ENCODE results near the gene LRRC10B. TPM values are rescaled to one million over a fixed set of nuclear protein-coding genes. Genes with fewer than 3 reads are reported as not detected.

LRRC10B gene
- total RNA-seq, 1 donor, result under 0.01 TPM

GRCh38 chr11:61509043-61510029, 787 bp downstream of the LRRC10B start:
- H3K4me2 ChIP-seq (ENCODE audit: insufficient read depth, low read length), result peak overlapping the region; percentile 72
- peaks cover 45% of the 10 kb centered on the region for H3K27me3 ChIP-seq (ENCODE audit: insufficient read depth, low read length)

GRCh38 chr11:61510166-61510919, 1.8 kb downstream of the LRRC10B start:
- H3K4me2 ChIP-seq (ENCODE audit: insufficient read depth, low read length), result no peak overlapping the region
- H3K27me3 ChIP-seq (ENCODE audit: insufficient read depth, low read length), result peaks cover 41% of the 10 kb centered on the region
- no peaks in the 10 kb centered on the region for H3K9me3 ChIP-seq (ENCODE audit: low read depth, low read length)
- no peak for DNase-seq (ENCODE audit: insufficient read length, low spot score, missing footprints)
- no peak for TF ChIP-seq CTCF (IDR thresholded peaks at IDR 0.05; ENCODE audit: extremely low read depth, low read depth, low read length)
- no peaks in the 10 kb centered on the region for H3K79me2 ChIP-seq (ENCODE audit: insufficient read depth, low read length)
- H2AFZ ChIP-seq (ENCODE audit: low read length), result no peak overlapping the region
- no peaks in the 10 kb centered on the region for H4K20me1 ChIP-seq (ENCODE audit: insufficient read depth, low read length)
- no peaks in the 10 kb centered on the region for H3K36me3 ChIP-seq (ENCODE audit: insufficient read depth, low read length)
- H3K27ac ChIP-seq (ENCODE audit: low read depth, low read length), result no peak overlapping the region
- H3K4me3 ChIP-seq (ENCODE audit: insufficient read depth, low read length), result no peak overlapping the region
- no peaks in the 10 kb centered on the region for H3K4me1 ChIP-seq (ENCODE audit: insufficient read depth, low read length)

More at GRCh38 chr11:61509043-61510029, 787 bp downstream of the LRRC10B start:
- H3K79me2 ChIP-seq (ENCODE audit: insufficient read depth, low read length), result no peaks in the 10 kb centered on the region
- H3K36me3 ChIP-seq (ENCODE audit: insufficient read depth, low read length), result no peaks in the 10 kb centered on the region
- no peak overlapping the region for H3K27ac ChIP-seq (ENCODE audit: low read depth, low read length)
- H3K9me3 ChIP-seq (ENCODE audit: low read depth, low read length), result no peaks in the 10 kb centered on the region
- H4K20me1 ChIP-seq (ENCODE audit: insufficient read depth, low read length), result no peaks in the 10 kb centered on the region
- peak overlapping the region; percentile 39 for H3K4me3 ChIP-seq (ENCODE audit: insufficient read depth, low read length)
- no peaks in the 10 kb centered on the region for H3K4me1 ChIP-seq (ENCODE audit: insufficient read depth, low read length)
- TF ChIP-seq CTCF (IDR thresholded peaks at IDR 0.05; ENCODE audit: extremely low read depth, low read depth, low read length), result peak; percentile 38
- peak overlapping the region; percentile 72 for H2AFZ ChIP-seq (ENCODE audit: low read length)
- DNase-seq (ENCODE audit: insufficient read length, low spot score, missing footprints), result peak; percentile 98

- Histone ChIP-seq H3K4me2 (ENCODE audit: insufficient read depth, low read length) (no peak overlapping the region), H3K4me1 (ENCODE audit: insufficient read depth, low read length) (no peaks in the 10 kb centered on the region), H3K4me3 (ENCODE audit: insufficient read depth, low read length) (no peak overlapping the region), H3K27ac (ENCODE audit: low read depth, low read length) (no peak overlapping the region), H3K27me3 (ENCODE audit: insufficient read depth, low read length) (peaks cover 37% of the 10 kb centered on the region), H3K9me3 (ENCODE audit: low read depth, low read length) (no peaks in the 10 kb centered on the region), H3K36me3 (ENCODE audit: insufficient read depth, low read length) (no peaks in the 10 kb centered on the region), H4K20me1 (ENCODE audit: insufficient read depth, low read length) (no peaks in the 10 kb centered on the region), H2AFZ (ENCODE audit: low read length) (no peak overlapping the region), H3K79me2 (ENCODE audit: insufficient read depth, low read length) (no peaks in the 10 kb centered on the region)
- no peak for TF ChIP-seq CTCF (IDR thresholded peaks at IDR 0.05; ENCODE audit: extremely low read depth, low read depth, low read length)
- no peak for DNase-seq (ENCODE audit: insufficient read length, low spot score, missing footprints)
Observed at GRCh38 chr11:61510974-61511373, 2.4 kb downstream of the LRRC10B start.

GRCh38 chr11:61511383-61511782, 2.8 kb downstream of the LRRC10B start:
- no peak overlapping the region for H3K4me3 ChIP-seq (ENCODE audit: insufficient read depth, low read length)
- H4K20me1 ChIP-seq (ENCODE audit: insufficient read depth, low read length), result no peaks in the 10 kb centered on the region
- no peaks in the 10 kb centered on the region for H3K36me3 ChIP-seq (ENCODE audit: insufficient read depth, low read length)
- no peak for DNase-seq (ENCODE audit: insufficient read length, low spot score, missing footprints)
- H3K27me3 ChIP-seq (ENCODE audit: insufficient read depth, low read length), result peaks cover 33% of the 10 kb centered on the region
- H3K4me1 ChIP-seq (ENCODE audit: insufficient read depth, low read length), result no peaks in the 10 kb centered on the region
- H3K27ac ChIP-seq (ENCODE audit: low read depth, low read length), result no peak overlapping the region
- no peak overlapping the region for H3K4me2 ChIP-seq (ENCODE audit: insufficient read depth, low read length)
- no peak overlapping the region for H2AFZ ChIP-seq (ENCODE audit: low read length)
- no peak for TF ChIP-seq CTCF (IDR thresholded peaks at IDR 0.05; ENCODE audit: extremely low read depth, low read depth, low read length)
- H3K79me2 ChIP-seq (ENCODE audit: insufficient read depth, low read length), result no peaks in the 10 kb centered on the region
- H3K9me3 ChIP-seq (ENCODE audit: low read depth, low read length), result no peaks in the 10 kb centered on the region
